ENCODE results near the gene KRT81.
"Not testable (repeated sequence)": the region's sequence is repeated elsewhere in the genome, so short reads cannot be mapped to it uniquely, and the experiment has no call there.

The KRT81 gene

DNA sequence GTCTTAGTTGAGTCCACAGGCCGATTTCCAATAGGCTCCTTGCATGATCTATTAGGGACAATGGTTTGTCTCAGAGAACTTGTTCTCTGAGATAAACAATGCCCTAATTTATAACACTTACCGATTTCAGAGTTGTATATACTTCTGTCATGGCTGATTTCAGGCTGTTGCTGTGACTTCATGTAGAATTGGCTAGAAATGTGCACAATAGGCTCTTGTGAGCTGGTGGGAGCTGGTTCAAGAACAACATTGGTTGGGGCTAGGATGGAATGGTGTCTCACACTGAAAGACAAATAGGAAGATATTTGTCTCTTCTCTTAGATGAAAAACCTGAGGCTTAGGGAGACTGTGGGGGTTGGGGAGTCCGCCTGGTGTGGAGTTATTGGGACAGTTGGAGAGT is 23.6 kb downstream of the KRT81 start:
- no peak for DNase-seq

DNA sequence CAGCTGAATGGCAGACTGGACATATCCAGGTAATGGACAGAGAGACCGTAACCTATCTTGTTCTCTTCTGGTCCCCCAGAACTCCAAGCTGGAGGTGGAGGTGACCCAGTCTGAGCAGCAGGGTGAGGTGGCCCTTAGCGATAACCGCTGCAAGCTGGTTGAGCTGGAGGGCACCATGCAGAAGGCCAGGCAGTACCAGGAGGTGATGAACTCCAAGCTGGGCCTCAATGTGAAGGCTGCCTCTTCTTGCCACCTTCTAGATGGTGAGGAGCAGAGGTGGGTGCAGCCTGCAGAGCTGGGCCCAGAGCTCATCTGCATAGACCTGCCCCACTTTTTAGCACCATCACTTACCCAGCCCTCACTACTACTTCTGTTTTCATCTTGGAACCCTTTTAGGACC is 24.1 kb downstream of the KRT81 start:
- DNase-seq = no peak

GRCh38 chr12:52266514-52266913 is 24.8 kb downstream of the KRT81 start:
- no peak for DNase-seq

GRCh38 chr12:52264435-52264825 is 26.9 kb downstream of the KRT81 start:
- DNase-seq = no peak

DNA sequence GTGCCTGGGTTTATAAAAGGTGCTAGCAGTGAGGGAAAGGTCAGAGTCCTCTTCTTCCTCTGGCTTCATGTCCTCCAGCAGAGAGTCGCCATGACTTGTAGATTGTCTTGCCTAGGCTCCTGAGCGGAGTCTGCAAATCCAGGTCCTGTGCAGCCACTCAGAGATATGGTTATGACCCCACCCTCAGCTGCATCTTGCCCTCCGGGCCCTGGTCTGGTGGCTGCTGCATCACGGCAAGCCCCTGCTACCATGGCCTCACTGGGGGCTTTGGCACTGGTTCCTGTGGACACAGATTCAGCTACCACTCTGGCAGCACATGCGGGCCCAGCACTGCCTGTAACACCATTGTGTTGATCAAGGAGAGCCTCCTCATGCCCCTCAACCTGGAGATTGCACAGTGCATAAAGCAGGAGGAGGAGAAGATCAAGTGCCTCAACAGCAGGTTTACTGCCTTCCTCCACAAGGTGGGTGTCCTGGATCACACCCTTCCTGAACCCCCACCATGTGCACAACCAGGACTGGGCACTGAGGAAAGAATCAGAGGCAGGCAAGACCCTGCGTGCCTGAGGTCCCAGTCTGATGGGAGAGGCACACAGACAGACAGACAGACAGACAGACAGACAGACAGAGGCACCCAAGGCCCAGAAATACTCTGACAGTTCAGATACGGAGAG is 27.4 kb downstream of the KRT81 start:
- no peak for DNase-seq

DNA sequence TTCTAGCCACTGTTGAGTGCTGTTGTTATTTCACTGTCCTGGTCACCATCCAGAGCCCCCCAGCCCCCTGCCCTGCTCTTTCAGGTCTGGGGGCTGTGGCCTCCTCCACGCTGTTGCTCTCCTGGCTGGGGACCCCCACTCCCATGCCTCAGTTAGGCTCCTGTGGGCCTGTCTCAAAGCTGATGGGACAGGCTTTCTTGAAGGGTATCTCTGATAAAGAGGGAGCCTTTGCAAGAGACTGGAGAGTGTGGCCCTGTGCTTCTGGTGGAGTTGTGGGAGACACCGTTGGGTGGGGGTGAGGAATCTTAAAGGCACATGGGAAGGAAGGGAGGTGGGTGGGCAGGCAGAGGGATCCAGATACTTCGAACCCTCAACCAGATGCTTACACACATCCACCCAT is 29.0 kb downstream of the KRT81 start:
- DNase-seq = no peak

- DNase-seq = no peak
Observed at GRCh38 chr12:52261208-52261484, 30.2 kb downstream of the KRT81 start.

DNA sequence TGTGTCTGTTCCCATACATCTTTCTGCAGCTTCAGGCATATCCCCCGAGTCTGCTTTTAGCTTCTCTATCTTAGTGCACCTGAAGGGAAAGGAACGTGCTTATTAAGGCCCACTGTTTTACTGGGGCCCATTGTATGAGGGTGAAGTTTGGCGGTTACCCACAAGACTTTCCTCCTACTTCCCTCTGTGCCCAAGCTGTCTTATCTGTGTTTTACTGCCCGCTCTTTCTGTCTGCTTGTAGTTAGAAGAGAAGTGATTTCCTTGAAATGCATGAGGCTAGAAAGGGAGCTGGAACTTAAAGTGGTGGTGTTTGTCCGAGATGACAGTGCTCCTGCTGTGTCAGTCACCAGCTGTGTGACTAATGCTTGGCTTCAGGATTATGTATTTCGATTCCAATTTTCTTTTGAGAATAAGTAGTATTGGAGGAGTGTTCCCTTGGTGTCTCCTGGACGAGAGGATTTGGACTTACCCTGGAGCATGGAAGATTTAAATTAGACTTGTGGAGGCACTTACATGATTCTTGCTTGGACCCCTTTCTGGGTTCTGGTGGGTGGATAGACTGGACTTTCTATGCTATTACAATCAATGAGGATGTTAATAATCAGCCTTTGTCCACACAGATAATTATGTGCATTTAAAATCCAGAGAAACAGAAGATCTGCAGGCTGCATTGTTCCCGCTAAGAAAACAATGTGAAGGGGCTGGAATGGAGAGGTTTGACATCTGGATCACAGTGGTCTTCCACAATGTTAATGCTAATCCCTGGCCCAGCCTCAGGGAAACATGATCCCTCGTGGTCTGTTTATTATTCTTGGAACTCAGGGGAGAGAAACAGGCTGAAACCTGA is 30.8 kb downstream of the KRT81 start:
- no peak for DNase-seq

GRCh38 chr12:52259657-52260243 is 31.6 kb downstream of the KRT81 start:
- DNase-seq = no peak

- DNase-seq = no peak
Observed at GRCh38 chr12:52258335-52258901, 32.9 kb downstream of the KRT81 start.

DNA sequence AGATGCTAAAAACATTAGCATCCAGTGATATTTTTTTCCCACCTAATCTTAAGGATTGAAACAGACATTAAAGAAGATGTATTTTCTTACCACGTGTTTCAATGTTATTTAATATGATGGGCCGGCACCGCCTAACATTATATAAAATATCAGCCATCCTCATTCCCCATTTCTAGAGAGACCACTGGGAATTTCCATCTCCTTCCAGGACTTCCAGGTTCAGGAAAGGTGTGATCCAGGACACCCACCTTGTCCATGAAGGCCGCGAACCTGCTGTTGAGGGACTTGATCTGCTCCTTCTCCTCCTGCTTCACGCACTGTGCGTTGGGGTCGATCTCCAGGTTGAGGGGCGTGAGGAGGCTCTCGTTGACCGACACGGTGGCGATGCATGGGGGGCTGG is 33.4 kb downstream of the KRT81 start:
- DNase-seq = not testable (repeated sequence)

DNA sequence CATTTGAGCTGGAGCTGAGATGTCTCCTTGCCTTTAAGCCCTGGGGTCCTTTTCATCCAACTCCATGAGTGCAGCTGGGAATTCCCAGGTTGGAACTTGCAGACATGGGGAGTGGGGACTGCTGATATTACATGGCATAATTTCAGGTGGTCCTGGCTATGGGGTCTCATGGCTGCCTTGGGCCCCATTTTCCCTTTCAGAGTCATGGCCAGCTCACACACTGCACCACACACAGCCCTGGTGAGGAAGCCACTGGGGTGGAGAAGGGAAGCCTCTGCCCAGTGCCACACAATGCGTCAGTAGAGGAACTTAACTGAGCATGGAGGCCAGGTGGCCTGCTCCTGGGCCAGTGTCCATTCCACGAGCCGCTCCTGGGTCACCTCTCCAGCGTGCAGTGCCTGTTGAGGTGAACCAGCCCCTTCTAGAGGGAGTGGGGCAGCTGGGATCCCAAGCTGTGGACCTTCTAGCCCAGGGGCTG is 34.2 kb downstream of the KRT81 start:
- no peak for DNase-seq

DNA sequence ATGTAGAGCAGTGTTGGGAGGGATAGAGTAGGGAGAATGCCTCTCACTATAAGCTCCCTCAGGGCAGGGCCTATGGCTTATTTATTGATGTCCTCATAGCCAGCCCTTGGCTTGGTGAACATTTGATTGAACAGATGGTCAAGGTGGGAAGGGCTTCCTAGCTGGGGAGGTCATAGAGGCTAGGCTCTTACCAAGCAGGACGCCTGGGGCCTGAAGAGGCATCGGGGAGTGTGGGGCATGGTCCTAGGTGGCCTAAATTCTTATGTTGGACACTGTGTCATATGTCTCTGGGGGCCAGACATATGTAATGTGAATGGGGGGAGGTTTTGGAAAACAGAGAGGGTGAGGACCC is 34.8 kb downstream of the KRT81 start:
- DNase-seq = no peak

- DNase-seq = no peak
Observed at GRCh38 chr12:52255926-52256583, 35.3 kb downstream of the KRT81 start.

DNA sequence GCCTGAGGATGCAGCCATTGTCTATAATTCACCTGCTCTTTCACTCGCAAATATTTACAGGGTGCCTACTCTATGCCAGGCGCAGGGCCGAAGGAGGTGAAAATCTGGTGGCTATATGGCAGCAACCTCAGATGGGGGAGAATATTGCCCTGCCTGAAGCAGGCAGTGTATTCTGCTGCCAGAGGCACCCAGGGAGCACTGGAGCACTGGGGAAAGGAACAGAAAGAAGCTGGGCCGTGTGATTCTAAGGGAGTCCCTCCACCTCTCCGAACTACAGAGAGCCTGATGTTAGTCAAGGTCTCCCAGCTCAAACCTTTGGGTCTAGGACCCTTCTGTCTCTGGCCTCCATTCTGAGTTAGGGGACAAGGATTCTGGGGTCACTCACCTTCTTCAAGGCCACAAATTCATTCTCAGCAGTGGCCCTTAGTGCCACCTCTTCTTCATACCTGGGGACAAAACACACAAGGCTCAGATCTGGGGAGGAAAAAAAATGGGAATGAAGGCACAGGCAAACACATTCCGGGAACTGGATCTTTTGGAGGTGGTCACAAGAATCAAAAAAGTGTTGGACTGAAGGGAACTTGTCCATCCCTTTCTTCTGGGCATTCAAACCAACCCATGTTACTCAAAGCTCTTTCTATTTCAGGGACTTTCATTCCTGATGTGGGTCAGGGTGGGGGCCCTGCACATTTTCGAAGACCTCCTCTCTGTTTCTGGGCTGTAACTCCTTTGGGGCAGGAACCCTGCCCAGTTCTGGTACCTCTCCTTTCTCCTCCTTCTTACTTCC is 36.2 kb downstream of the KRT81 start:
- DNase-seq = no peak

DNA sequence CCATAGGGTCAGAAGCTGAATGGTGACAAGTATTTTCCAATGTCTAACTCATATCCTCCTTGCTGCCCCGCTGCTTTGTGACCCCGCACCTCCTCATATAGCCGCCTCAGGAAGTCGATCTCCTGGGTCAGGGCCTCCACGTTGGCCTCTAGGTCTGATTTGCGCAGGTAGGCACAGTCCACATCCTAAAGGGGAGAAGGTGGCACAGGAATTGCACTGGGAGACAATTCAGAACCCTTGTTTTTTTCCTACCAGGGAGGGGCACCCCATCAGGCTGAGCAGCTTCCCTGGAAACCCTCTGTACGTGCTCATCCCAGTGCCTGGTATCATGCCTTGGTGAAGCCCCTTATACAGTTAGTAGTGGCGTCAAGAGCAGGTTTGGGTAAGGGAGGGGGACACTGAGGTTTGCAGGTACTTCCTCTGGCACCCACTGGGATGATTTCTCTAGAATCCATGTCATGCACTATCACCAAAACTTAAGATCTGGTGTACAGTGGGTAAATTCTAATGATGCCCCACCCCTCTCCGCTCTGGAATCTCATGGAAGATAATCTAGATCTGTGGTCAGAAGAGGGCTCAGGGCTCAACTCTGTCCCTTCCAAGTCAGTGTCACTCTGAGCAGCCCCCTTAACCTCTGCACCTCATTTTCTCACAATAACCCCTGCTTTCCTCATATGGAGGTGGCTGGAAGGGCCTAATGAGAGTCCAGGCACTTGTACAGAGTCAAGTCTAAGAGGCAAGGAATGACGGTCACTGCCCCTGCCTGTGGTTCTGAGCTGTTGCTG is 37.0 kb downstream of the KRT81 start:
- no peak for DNase-seq

- DNase-seq = no peak
Observed at GRCh38 chr12:52253391-52254179, 37.7 kb downstream of the KRT81 start.

- no peak for DNase-seq
Observed at GRCh38 chr12:52252728-52253343, 38.5 kb downstream of the KRT81 start.

DNA sequence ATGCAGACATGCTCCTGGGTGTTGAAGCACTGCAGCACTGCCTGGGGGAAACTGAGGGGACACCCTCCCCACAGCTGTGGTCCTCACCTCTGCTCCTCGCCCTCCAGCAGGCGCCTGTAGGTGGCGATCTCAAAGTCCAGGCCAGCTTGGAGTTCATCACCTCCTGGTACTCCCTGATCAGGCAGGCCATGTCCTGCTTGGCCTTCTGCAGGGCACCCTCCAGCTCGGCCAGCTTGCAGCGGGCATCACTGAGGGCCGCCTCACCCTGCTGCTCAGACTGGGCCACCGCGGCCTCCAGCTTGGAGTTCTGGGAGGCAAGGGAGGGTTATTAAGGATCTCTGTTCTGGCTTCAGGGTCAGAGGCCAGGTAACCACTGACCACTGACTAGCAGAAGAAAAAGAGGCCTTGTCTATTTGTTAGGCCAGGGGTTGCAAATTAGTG is 39.1 kb downstream of the KRT81 start:
- not testable (repeated sequence) for DNase-seq

DNA sequence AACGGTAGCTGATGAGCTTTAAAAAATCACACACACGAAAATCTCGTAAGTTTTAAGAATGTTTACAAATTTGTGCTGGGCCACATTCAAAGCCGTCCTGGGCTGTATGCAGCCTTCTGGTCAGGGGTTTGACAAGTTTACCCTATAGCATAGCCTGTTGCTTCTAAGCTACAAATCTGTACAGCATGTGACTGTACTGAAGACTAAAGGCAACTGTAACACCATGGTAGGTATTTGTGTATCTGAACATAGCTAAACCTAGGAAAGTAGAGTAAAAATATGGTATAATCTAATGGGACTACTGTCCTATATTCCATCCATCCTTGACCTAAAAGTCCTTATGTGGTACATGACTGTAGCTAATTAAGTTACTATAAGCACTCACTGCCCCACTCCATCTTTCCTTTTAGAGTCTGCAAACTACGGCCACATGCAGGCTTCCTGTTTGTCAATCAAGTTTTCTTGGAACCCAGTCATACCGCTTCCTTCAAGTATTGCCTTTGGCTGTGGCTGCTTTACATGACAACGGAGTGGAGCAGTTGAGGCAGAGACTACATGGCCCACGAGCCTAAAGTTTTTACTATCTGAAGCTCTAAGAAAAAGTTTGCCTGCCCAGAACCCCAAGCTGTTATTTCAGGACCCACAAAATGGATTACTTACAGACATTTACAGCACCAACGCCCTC is 39.8 kb downstream of the KRT81 start:
- no peak for DNase-seq

Measured in activated CD4-positive, CD25-positive, alpha-beta regulatory T cell (primary cell).